ENCODE measurements around the gene CYTH3.

The CYTH3 gene

GRCh38 chr7:6272481-6273323 is at the start of gene CYTH3:
Gene CYTH3 (minus strand): TSS chr7:6272624. CDS start chr7:6272507, 117 bp downstream.
- Histone ChIP-seq H3K27me3 (ENCODE audit: insufficient read depth, poor library complexity, severe bottlenecking) (no peaks in the 10 kb centered on the region), H3K4me1 (ENCODE audit: insufficient read depth, poor library complexity, severe bottlenecking) (peaks cover 27% of the 10 kb centered on the region), H3K27ac (ENCODE audit: poor library complexity, severe bottlenecking) (peak within 1 kb of the TSS; percentile 61), H3K9me3 (ENCODE audit: severe bottlenecking) (no peaks in the 10 kb centered on the region), H3K4me3 (ENCODE audit: severe bottlenecking) (peak within 1 kb of the TSS; percentile 81), H3K36me3 (ENCODE audit: low read depth) (peaks cover 21% of the 10 kb centered on the region)
- TF ChIP-seq CTCF (IDR thresholded peaks at IDR 0.05; ENCODE audit: poor library complexity, severe bottlenecking), result no peak
- DNase-seq (ENCODE audit: low spot score), result no peak
- peak; percentile 71 for ATAC-seq (ENCODE audit: low read depth)

GRCh38 chr7:6320791-6321190 is 48.4 kb upstream of the CYTH3 start:
- Histone ChIP-seq H3K36me3 (ENCODE audit: low read depth) (no peaks in the 10 kb centered on the region), H3K9me3 (ENCODE audit: severe bottlenecking) (no peaks in the 10 kb centered on the region), H3K27ac (ENCODE audit: poor library complexity, severe bottlenecking) (no peak overlapping the region), H3K4me3 (ENCODE audit: severe bottlenecking) (no peak overlapping the region), H3K27me3 (ENCODE audit: insufficient read depth, poor library complexity, severe bottlenecking) (no peaks in the 10 kb centered on the region), H3K4me1 (ENCODE audit: insufficient read depth, poor library complexity, severe bottlenecking) (peaks cover 9% of the 10 kb centered on the region)
- no peak for TF ChIP-seq CTCF (IDR thresholded peaks at IDR 0.05; ENCODE audit: poor library complexity, severe bottlenecking)
- DNase-seq (ENCODE audit: low spot score), result no peak
- ATAC-seq (ENCODE audit: low read depth), result no peak

- DNase-seq (ENCODE audit: low spot score) (no peak), ATAC-seq (ENCODE audit: low read depth) (peak; percentile 42; the same call in 1 of the 3 replicates)
- peak overlapping the region; percentile 30 for H3K27ac ChIP-seq (ENCODE audit: poor library complexity, severe bottlenecking)
Observed at GRCh38 chr7:6317797-6318438, 45.5 kb upstream of the CYTH3 start.

GRCh38 chr7:6316226-6316625 is 43.8 kb upstream of the CYTH3 start:
- ATAC-seq (ENCODE audit: low read depth), result no peak
- no peaks in the 10 kb centered on the region for H3K36me3 ChIP-seq (ENCODE audit: low read depth)
- H3K4me1 ChIP-seq (ENCODE audit: insufficient read depth, poor library complexity, severe bottlenecking), result peaks cover 9% of the 10 kb centered on the region
- no peak for TF ChIP-seq CTCF (IDR thresholded peaks at IDR 0.05; ENCODE audit: poor library complexity, severe bottlenecking)
- no peaks in the 10 kb centered on the region for H3K27me3 ChIP-seq (ENCODE audit: insufficient read depth, poor library complexity, severe bottlenecking)
- no peak overlapping the region for H3K4me3 ChIP-seq (ENCODE audit: severe bottlenecking)
- DNase-seq (ENCODE audit: low spot score), result no peak
- no peaks in the 10 kb centered on the region for H3K9me3 ChIP-seq (ENCODE audit: severe bottlenecking)
- no peak overlapping the region for H3K27ac ChIP-seq (ENCODE audit: poor library complexity, severe bottlenecking)

More at GRCh38 chr7:6317797-6318438, 45.5 kb upstream of the CYTH3 start:
- Histone ChIP-seq H3K36me3 (ENCODE audit: low read depth) (no peaks in the 10 kb centered on the region), H3K4me1 (ENCODE audit: insufficient read depth, poor library complexity, severe bottlenecking) (peaks cover 9% of the 10 kb centered on the region), H3K27me3 (ENCODE audit: insufficient read depth, poor library complexity, severe bottlenecking) (no peaks in the 10 kb centered on the region), H3K9me3 (ENCODE audit: severe bottlenecking) (no peaks in the 10 kb centered on the region), H3K4me3 (ENCODE audit: severe bottlenecking) (no peak overlapping the region)
- TF ChIP-seq CTCF (IDR thresholded peaks at IDR 0.05; ENCODE audit: poor library complexity, severe bottlenecking), result no peak

All from RWPE2 (cell line).